Tibial nerve (tissue), 4 donors: ENCODE measurements around the gene EFNA3. TPM values are rescaled to one million over a fixed set of nuclear protein-coding genes. Genes with fewer than 3 reads are reported as not detected.

Experiments
- DNase-seq, 2 donors: peaks; one replicate each; pipeline ENCODE4 v3.0.0-alpha.2; 2019; ENCODE audit warnings: low spot score in 2 of 2
- H3K27ac ChIP-seq, 4 donors: fragments of 200-600 bp; sonication (generic) in 3 of 4; one replicate each; pipeline ENCODE4 v1.5.1; 2017 to 2019; ENCODE audit warnings: mild to moderate bottlenecking in 1 of 4
- H3K27me3 ChIP-seq, 2 donors: fragments of 200-600 bp; sonication (generic) in 1 of 2; one replicate each; pipeline versions ENCODE4 v1.5.1 to v1.6.0; 2017 to 2019
- H3K36me3 ChIP-seq, 3 donors: fragments of 200-600 bp; sonication (generic); one replicate each; pipeline ENCODE4 v1.5.1; 2018 to 2019
- H3K4me1 ChIP-seq, 4 donors: fragments of 200-600 bp; sonication (generic) in 3 of 4; one replicate each; pipeline ENCODE4 v1.5.1; 2017 to 2019
- H3K4me3 ChIP-seq, 4 donors: fragments of 200-600 bp; sonication (generic) in 3 of 4; one replicate each; pipeline ENCODE4 v1.5.1; 2017 to 2019; ENCODE audit warnings: mild to moderate bottlenecking in 1 of 4, moderate library complexity in 1 of 4
- H3K9me3 ChIP-seq, 4 donors: fragments of 200-600 bp; sonication (generic) in 3 of 4; one replicate each; pipeline ENCODE4 v1.5.1; 2017 to 2019
- EP300 ChIP-seq, 2 donors: sonication (generic); formaldehyde crosslinking; IDR thresholded peaks; one replicate each; pipeline ENCODE4 v1.6.1; 2017; ENCODE audit warnings: antibody characterized with exemption in 2 of 2, mild to moderate bottlenecking in 1 of 2
- POLR2A ChIP-seq, 2 donors: fragments of 450-650 bp; IDR thresholded peaks; one replicate each; pipeline ENCODE4 v1.6.1; 2017; ENCODE audit warnings: antibody characterized with exemption in 2 of 2, mild to moderate bottlenecking in 2 of 2, moderate library complexity in 2 of 2
- WGBS, 2 donors: methylation state at CpG; one replicate each; pipeline ENCODE4 v1.1.5; 2018; 5-methylcytosine and 5-hydroxymethylcytosine counted together
- total RNA-seq, 4 donors: library from RNA; depleted of rRNA; stranded (reverse); fragments of >200 nt; gene quantifications; one replicate each; pipeline ENCODE4 v1.1.0, GENCODE V29; 2016
- TF ChIP-seq, protein P1 (sequence below), 5 experiments: fragments of 200-600 bp in 3 of 5; fragments of 450-650 bp in 2 of 5; sonication (generic) in 3 of 5; IDR thresholded peaks; one replicate each; pipeline ENCODE4 v1.5.1; 2016 to 2019; ENCODE audit warnings: antibody characterized with exemption in 5 of 5, mild to moderate bottlenecking in 3 of 5, moderate library complexity in 2 of 5

EFNA3 gene
- total RNA-seq, 4 donors from 2014 or later: 0.63 to 1.2 (median 1.2) TPM; not detected in 1

GRCh38 chr1:155121249-155121648 lies 42.6 kb downstream of the EFNA3 start:
- H3K27me3 ChIP-seq: no peaks in the 10 kb centered on the region
- H3K27ac ChIP-seq: no peak overlapping the region
- H3K36me3 ChIP-seq: no peaks in the 10 kb centered on the region
- H3K9me3 ChIP-seq: no peaks in the 10 kb centered on the region
- H3K4me3 ChIP-seq: no peak overlapping the region
- TF ChIP-seq EP300 (IDR thresholded peaks at IDR 0.05): no peak
- no peak for TF ChIP-seq POLR2A (IDR thresholded peaks at IDR 0.05)
- TF ChIP-seq, protein P1, sequence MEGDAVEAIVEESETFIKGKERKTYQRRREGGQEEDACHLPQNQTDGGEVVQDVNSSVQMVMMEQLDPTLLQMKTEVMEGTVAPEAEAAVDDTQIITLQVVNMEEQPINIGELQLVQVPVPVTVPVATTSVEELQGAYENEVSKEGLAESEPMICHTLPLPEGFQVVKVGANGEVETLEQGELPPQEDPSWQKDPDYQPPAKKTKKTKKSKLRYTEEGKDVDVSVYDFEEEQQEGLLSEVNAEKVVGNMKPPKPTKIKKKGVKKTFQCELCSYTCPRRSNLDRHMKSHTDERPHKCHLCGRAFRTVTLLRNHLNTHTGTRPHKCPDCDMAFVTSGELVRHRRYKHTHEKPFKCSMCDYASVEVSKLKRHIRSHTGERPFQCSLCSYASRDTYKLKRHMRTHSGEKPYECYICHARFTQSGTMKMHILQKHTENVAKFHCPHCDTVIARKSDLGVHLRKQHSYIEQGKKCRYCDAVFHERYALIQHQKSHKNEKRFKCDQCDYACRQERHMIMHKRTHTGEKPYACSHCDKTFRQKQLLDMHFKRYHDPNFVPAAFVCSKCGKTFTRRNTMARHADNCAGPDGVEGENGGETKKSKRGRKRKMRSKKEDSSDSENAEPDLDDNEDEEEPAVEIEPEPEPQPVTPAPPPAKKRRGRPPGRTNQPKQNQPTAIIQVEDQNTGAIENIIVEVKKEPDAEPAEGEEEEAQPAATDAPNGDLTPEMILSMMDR (IDR thresholded peaks at IDR 0.05): no peak
- DNase-seq: no peak
- peaks cover 0 to 15% (median 7%) of the 10 kb centered on the region in 4 donors for H3K4me1 ChIP-seq
- 82 to 86% methylated on average over 2 of the region's 2 CpGs for WGBS, 2 donors

GRCh38 chr1:155122308-155122707 lies 43.7 kb downstream of the EFNA3 start:
- no peaks in the 10 kb centered on the region for H3K9me3 ChIP-seq
- no peak for DNase-seq
- H3K4me3 ChIP-seq: no peak overlapping the region
- no peak overlapping the region for H3K27ac ChIP-seq
- TF ChIP-seq POLR2A (IDR thresholded peaks at IDR 0.05): no peak
- TF ChIP-seq EP300 (IDR thresholded peaks at IDR 0.05): no peak
- TF ChIP-seq, protein P1 (IDR thresholded peaks at IDR 0.05): no peak
- H3K27me3 ChIP-seq: no peaks in the 10 kb centered on the region
- H3K4me1 ChIP-seq: peaks cover 0 to 25% (median 16%) of the 10 kb centered on the region in 4 donors
- no peaks in the 10 kb centered on the region for H3K36me3 ChIP-seq
- WGBS, 2 donors: 70 to 95% methylated on average over 2 of the region's 2 CpGs

DNA sequence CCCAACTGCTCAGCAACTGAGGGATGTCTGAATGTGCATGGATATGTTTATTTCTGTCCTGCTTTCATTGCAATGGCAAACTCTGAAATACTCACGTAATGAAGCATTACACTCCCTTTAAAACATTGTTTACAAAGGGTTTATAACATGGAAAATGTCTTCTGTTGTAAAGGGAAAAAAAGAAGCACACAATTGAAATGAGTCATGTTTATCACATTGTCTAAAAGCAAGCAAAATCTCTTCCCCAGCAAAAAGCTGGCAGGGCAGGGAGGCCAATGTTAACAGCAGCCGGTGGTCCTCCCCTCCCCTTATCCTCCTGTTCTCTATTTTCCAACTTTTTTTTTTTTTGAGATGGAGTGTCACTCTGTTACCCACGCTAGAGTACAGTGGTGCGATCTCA lies 45.2 kb downstream of the EFNA3 start:
- no peaks in the 10 kb centered on the region for H3K27me3 ChIP-seq
- peaks cover 0 to 38% (median 16%) of the 10 kb centered on the region in 4 donors for H3K4me1 ChIP-seq
- no peak overlapping the region for H3K4me3 ChIP-seq
- no peak for DNase-seq
- H3K9me3 ChIP-seq: no peaks in the 10 kb centered on the region
- WGBS, 2 donors: 54 to 56% methylated on average over 4 of the region's 4 CpGs
- H3K36me3 ChIP-seq: no peaks in the 10 kb centered on the region
- TF ChIP-seq EP300 (IDR thresholded peaks at IDR 0.05) (no peak), POLR2A (IDR thresholded peaks at IDR 0.05) (no peak)
- TF ChIP-seq, protein P1 (IDR thresholded peaks at IDR 0.05): no peak
- peak overlapping the region in 1 of 4 donors; percentile 99 for H3K27ac ChIP-seq

GRCh38 chr1:155124503-155125463 lies 46.1 kb downstream of the EFNA3 start:
- TF ChIP-seq, protein P1 (IDR thresholded peaks at IDR 0.05): no peak
- TF ChIP-seq POLR2A (IDR thresholded peaks at IDR 0.05): no peak
- no peak for TF ChIP-seq EP300 (IDR thresholded peaks at IDR 0.05)
- DNase-seq: no peak
- Histone ChIP-seq H3K9me3 (no peaks in the 10 kb centered on the region), H3K27me3 (no peaks in the 10 kb centered on the region), H3K4me3 (no peak overlapping the region), H3K4me1 (peaks cover 0 to 48% (median 19%) of the 10 kb centered on the region in 4 donors), H3K27ac (peak overlapping the region in 3 of 4 donors; percentile 17 to 99 (median 90)), H3K36me3 (no peaks in the 10 kb centered on the region)
- 71 to 79% methylated on average over 16 of the region's 16 CpGs for WGBS, 2 donors

GRCh38 chr1:155125511-155125945 lies 46.9 kb downstream of the EFNA3 start:
- H3K27ac ChIP-seq: peak overlapping the region; percentile 84 to 99 (median 88)
- H3K9me3 ChIP-seq: no peaks in the 10 kb centered on the region
- H3K4me1 ChIP-seq: peaks cover 0 to 55% (median 22%) of the 10 kb centered on the region in 4 donors
- no peak for TF ChIP-seq EP300 (IDR thresholded peaks at IDR 0.05)
- no peak for TF ChIP-seq POLR2A (IDR thresholded peaks at IDR 0.05)
- TF ChIP-seq, protein P1 (IDR thresholded peaks at IDR 0.05): no peak
- no peak for DNase-seq
- 51 to 65% methylated on average over 11 of the region's 11 CpGs for WGBS, 2 donors
- no peaks in the 10 kb centered on the region for H3K27me3 ChIP-seq
- H3K4me3 ChIP-seq: no peak overlapping the region
- H3K36me3 ChIP-seq: no peaks in the 10 kb centered on the region
